WTC11 (cell line): ENCODE measurements around the gene LCLAT1. TPM values are rescaled to one million over a fixed set of nuclear protein-coding genes. Genes with fewer than 3 reads are reported as not detected.

ENCODE experiments used
- ARID4B ChIP-seq: sonication (generic); formaldehyde crosslinking; IDR thresholded peaks from 2 replicates; pipeline ENCODE4 v1.8.0; 2023; ENCODE audit warnings: missing genetic modification reagents, mild to moderate bottlenecking, borderline replicate concordance
- ATF3 ChIP-seq: sonication (generic); formaldehyde crosslinking; conservative IDR thresholded peaks from 2 replicates; pipeline ENCODE4 v1.8.1; 2022; ENCODE audit warnings: mild to moderate bottlenecking, missing genetic modification reagents
- CDX4 ChIP-seq: fragments of 250-450 bp; sonication (Bioruptor Pico); IDR thresholded peaks from 2 replicates; pipeline ENCODE4 v1.9.0; 2021; ENCODE audit warnings: moderate library complexity, mild to moderate bottlenecking, inconsistent platforms, borderline replicate concordance
- E2F1 ChIP-seq: sonication (generic); formaldehyde crosslinking; IDR thresholded peaks from 2 replicates; pipeline ENCODE4 v1.8.0; 2022; ENCODE audit warnings: mild to moderate bottlenecking, missing genetic modification reagents
- EMX1 ChIP-seq: fragments of 250-450 bp; sonication (Bioruptor Pico); IDR thresholded peaks from 2 replicates; pipeline ENCODE4 v1.8.0; 2021; ENCODE audit warnings: mild to moderate bottlenecking
- ETV6 ChIP-seq: sonication (generic); formaldehyde crosslinking; IDR thresholded peaks from 2 replicates; pipeline ENCODE4 v1.8.1; 2022; ENCODE audit warnings: mild to moderate bottlenecking, missing genetic modification reagents
- FOXJ3 ChIP-seq: sonication (generic); formaldehyde crosslinking; IDR thresholded peaks from 2 replicates; pipeline ENCODE4 v1.9.0; 2021; ENCODE audit warnings: missing genetic modification reagents, mild to moderate bottlenecking, borderline replicate concordance
- FOXP4 ChIP-seq: sonication (generic); formaldehyde crosslinking; IDR thresholded peaks from 2 replicates; pipeline ENCODE4 v1.8.0; 2022; ENCODE audit warnings: mild to moderate bottlenecking, missing genetic modification reagents
- GABPB1 ChIP-seq: sonication (generic); formaldehyde crosslinking; IDR thresholded peaks from 2 replicates; pipeline ENCODE4 v1.8.1; 2023; ENCODE audit warnings: mild to moderate bottlenecking, missing genetic modification reagents
- JUN ChIP-seq: sonication (generic); formaldehyde crosslinking; IDR thresholded peaks from 2 replicates; pipeline ENCODE4 v1.8.0; 2023; ENCODE audit warnings: mild to moderate bottlenecking, missing genetic modification reagents
- KAT7 ChIP-seq: sonication (generic); formaldehyde crosslinking; IDR thresholded peaks from 2 replicates; pipeline ENCODE4 v1.8.1; 2023; ENCODE audit warnings: missing genetic modification reagents, mild to moderate bottlenecking, borderline replicate concordance
- MAX ChIP-seq: sonication (generic); formaldehyde crosslinking; IDR thresholded peaks from 2 replicates; pipeline ENCODE4 v1.8.0; 2022; ENCODE audit warnings: mild to moderate bottlenecking, missing genetic modification reagents
- MLX ChIP-seq: sonication (generic); formaldehyde crosslinking; IDR thresholded peaks from 2 replicates; pipeline ENCODE4 v1.8.1; 2023; ENCODE audit warnings: mild to moderate bottlenecking, missing genetic modification reagents, moderate library complexity
- NFE2L1 ChIP-seq: sonication (generic); formaldehyde crosslinking; IDR thresholded peaks from 2 replicates; pipeline ENCODE4 v1.8.1; 2023; ENCODE audit warnings: missing genetic modification reagents
- PRRX2 ChIP-seq: fragments of 250-450 bp; sonication (Bioruptor Pico); IDR thresholded peaks from 2 replicates; pipeline ENCODE4 v1.8.0; 2021; ENCODE audit warnings: mild to moderate bottlenecking
- RELA ChIP-seq: sonication (generic); formaldehyde crosslinking; IDR thresholded peaks from 2 replicates; pipeline ENCODE4 v1.8.1; 2022; ENCODE audit warnings: missing genetic modification reagents, mild to moderate bottlenecking, borderline replicate concordance
- TEAD1 ChIP-seq: sonication (generic); formaldehyde crosslinking; IDR thresholded peaks from 2 replicates; pipeline ENCODE4 v1.8.0; 2022; ENCODE audit warnings: mild to moderate bottlenecking, missing genetic modification reagents
- TP53 ChIP-seq: sonication (generic); formaldehyde crosslinking; IDR thresholded peaks from 2 replicates; pipeline ENCODE4 v1.8.1; 2023; ENCODE audit warnings: mild to moderate bottlenecking, missing genetic modification reagents
- USF1 ChIP-seq: sonication (generic); formaldehyde crosslinking; IDR thresholded peaks from 2 replicates; pipeline ENCODE4 v1.8.0; 2022; ENCODE audit warnings: mild to moderate bottlenecking, missing genetic modification reagents
- ZBTB21 ChIP-seq: sonication (generic); formaldehyde crosslinking; IDR thresholded peaks from 2 replicates; pipeline ENCODE4 v1.8.1; 2023; ENCODE audit warnings: mild to moderate bottlenecking, missing genetic modification reagents, borderline replicate concordance
- ZNF423 ChIP-seq: fragments of 250-450 bp; sonication (Bioruptor Pico); IDR thresholded peaks from 2 replicates; pipeline ENCODE4 v2.1.2; 2022; ENCODE audit warnings: mild to moderate bottlenecking, moderate library complexity
- ZNF532 ChIP-seq: fragments of 250-450 bp; sonication (Bioruptor Pico); IDR thresholded peaks from 2 replicates; pipeline ENCODE4 v1.9.0; 2021; ENCODE audit warnings: mild to moderate bottlenecking, borderline replicate concordance
- ZNF671 ChIP-seq: fragments of 250-450 bp; sonication (Bioruptor Pico); IDR thresholded peaks from 2 replicates; pipeline ENCODE4 v1.8.0; 2021; ENCODE audit warnings: mild to moderate bottlenecking
- total RNA-seq: library from RNA; stranded (reverse); gene quantifications from 3 replicates; pipeline ENCODE4 v1.2.3, GENCODE V29; 2021

The LCLAT1 gene
- total RNA-seq, 1 experiment from 2014 or later: 22.3 TPM

GRCh38 chr2:30447149-30448045 lies at the start of gene LCLAT1 (continued):
- peak; percentile 42; the same call in 1 of the 2 replicates for TF ChIP-seq USF1 (CRISPR knock-in tag)
- TF ChIP-seq GABPB1 (CRISPR knock-in tag): peak; percentile 73
- peak; percentile 68; the same call in 1 of the 2 replicates for TF ChIP-seq FOXP4
- TF ChIP-seq JUN (CRISPR knock-in tag): no peak; the same call in 1 of the 2 replicates
- 0 out of 2 replicates have a peak, but pooled peaks have one; percentile 74 for TF ChIP-seq KAT7
- no peak for TF ChIP-seq CDX4
- no peak for TF ChIP-seq ZNF423 (CRISPR knock-in tag)
- peak; percentile 87 for TF ChIP-seq TEAD1 (CRISPR knock-in tag)
- TF ChIP-seq ZBTB21 (CRISPR knock-in tag): peak; percentile 73; the same call in 1 of the 2 replicates
- TF ChIP-seq ATF3 (CRISPR knock-in tag): 0 out of 2 replicates have a peak, but pooled peaks have one; percentile 45
- TF ChIP-seq ETV6 (CRISPR knock-in tag): peak; percentile 51; the same call in 1 of the 2 replicates
- TF ChIP-seq RELA: peak; percentile 74; the same call in 1 of the 2 replicates
- 0 out of 2 replicates have a peak, but pooled peaks have one; percentile 63 for TF ChIP-seq ZNF532 (CRISPR knock-in tag)
- TF ChIP-seq MAX (CRISPR knock-in tag): peak; percentile 97
- TF ChIP-seq PRRX2: no peak
- TF ChIP-seq E2F1: peak; percentile 88
- peak; percentile 81; the same call in 1 of the 2 replicates for TF ChIP-seq TP53
- no peak for TF ChIP-seq EMX1 (CRISPR knock-in tag)
- no peak for TF ChIP-seq MLX
- TF ChIP-seq ARID4B (CRISPR knock-in tag): no peak; the same call in 1 of the 2 replicates
- peak; percentile 83; the same call in 1 of the 2 replicates for TF ChIP-seq NFE2L1 (CRISPR knock-in tag)
- TF ChIP-seq ZNF671 (CRISPR knock-in tag): no peak
- 0 out of 2 replicates have a peak, but pooled peaks have one; percentile 58 for TF ChIP-seq FOXJ3 (CRISPR knock-in tag)
